Measurements from ENCODE around the gene CD69.
"Not testable (repeated sequence)": the region's sequence is repeated elsewhere in the genome, so short reads cannot be mapped to it uniquely, and the experiment has no call there.

Gene CD69

GRCh38 chr12:9719790-9720189, 40.9 kb downstream of the CD69 start:
- no peak for DNase-seq (ENCODE audit: low read depth, low spot score)

GRCh38 chr12:9718968-9719367, 41.7 kb downstream of the CD69 start:
- no peak for DNase-seq (ENCODE audit: low read depth, low spot score)

DNA sequence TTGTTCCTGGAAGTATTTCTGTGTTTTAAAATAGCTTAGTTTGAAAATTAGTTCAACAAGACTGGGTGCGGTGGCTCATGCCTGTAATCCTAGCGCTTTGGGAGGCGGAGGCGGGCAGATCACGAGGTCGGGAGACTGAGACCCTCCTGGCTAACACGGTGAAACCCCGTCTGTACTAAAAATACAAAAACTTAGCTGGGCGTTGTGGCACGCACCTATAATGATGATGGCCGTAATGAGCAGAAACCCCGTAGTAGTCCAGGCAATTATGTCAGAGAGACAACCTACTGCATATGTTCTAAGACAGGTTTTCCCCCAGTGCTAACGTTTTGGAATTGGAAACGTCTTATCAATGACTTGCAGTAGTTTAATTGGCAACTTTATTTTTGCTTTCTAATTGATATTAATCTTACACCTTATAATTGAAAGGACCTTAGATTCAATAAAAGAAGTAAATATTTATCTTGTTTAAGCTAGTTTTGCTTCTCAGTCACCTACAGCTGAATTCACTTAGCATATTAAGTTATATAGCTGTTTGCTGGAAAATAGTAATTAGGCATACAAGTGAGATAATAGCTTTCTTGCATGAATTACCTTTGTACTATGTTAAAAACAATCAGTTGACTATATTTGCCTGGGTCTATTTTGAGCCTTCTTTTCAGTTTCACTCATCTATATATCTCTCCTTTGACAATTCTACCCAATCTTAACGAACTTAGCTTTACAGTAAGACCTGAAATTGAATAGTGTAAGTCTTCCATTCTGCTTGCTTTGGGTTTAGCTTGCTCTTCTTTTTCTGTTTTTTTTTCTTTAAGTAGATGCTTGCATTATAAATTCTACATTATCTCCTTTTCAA, 43.4 kb downstream of the CD69 start:
- DNase-seq (ENCODE audit: low read depth, low spot score): no peak

DNA sequence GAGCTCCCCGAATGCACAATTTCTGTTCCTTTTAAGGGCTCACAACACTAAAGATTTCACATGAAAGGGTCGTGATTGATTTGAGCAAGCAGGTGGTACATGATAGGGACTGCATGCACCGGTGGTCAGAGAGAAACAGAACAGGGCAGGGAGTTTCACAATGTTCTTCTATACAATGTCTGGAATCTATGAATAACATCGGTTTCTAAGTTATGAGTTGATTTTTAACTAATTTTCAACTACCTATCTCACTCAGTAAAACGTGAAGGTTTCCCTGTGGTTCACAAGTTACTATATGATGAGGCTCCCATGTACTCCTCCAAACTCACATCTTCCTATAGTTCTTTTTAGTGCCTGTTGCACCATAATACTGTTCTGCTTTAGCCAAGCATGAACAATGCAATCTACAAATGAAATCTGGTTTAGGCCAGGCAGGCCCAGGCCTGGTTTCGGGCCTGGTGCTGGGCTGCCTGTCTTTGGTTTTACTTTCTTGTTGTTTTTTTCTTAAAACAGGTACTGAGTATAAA, 47.6 kb downstream of the CD69 start:
- not testable (repeated sequence) for DNase-seq (ENCODE audit: low read depth, low spot score)

GRCh38 chr12:9711664-9712063, 49.0 kb downstream of the CD69 start:
- no peak for DNase-seq (ENCODE audit: low read depth, low spot score)

DNA sequence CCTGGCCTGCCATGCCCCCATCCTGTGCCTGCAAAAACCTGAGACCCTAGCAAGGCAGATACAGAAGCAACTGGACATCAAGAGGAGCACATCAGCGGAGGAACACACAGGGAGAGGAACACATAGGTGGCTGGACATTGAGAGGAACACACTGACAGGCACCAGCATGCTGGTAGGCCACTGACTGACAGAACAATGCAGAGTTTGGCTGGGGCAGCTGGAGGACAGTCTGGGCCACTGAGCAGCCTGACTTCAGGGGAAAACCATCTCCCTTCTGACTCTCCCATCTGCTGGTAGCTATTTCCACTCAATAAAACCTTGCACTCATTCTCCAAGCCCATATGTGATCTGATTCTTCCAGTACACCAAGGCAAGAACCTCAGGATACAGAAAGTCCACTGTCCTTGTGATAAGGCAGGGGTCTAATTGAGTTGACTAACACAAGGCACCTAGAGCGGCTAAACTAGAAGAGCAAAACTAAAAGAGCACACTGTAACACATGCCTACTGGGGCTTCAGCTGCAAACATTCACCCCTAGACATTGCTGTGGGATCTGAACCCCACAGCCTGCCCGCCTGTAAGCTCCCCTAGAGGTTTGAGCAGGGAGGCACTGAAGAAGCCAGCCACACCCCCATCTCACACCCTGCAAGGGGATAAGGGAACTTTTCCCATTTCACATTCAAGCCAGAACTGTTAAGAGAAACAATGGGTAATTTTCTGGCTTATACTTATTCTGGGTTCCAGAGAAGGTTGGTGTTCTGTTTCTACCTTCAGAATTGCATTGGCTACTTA, 49.9 kb downstream of the CD69 start:
- no peak for DNase-seq (ENCODE audit: low read depth, low spot score)

DNA sequence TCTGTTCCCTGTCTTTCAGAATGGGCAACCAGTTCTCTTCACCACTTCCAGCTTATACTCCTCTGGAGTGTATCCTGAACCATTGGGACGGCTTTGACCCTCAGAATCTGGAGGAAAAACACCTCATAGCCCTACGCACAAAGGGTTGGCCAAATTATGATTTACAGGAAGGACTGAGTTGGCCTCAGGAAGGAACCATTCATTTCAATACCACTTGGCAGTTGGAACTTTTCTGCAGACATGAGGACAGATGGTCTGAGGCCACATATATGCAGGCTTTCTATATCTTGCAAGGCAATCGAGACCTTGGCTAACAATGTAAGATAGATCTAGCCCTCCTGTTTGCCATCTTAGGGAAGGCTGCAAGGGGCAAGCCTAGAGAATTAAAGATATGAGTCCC, 51.8 kb downstream of the CD69 start:
- DNase-seq (ENCODE audit: low read depth, low spot score): no peak

DNA sequence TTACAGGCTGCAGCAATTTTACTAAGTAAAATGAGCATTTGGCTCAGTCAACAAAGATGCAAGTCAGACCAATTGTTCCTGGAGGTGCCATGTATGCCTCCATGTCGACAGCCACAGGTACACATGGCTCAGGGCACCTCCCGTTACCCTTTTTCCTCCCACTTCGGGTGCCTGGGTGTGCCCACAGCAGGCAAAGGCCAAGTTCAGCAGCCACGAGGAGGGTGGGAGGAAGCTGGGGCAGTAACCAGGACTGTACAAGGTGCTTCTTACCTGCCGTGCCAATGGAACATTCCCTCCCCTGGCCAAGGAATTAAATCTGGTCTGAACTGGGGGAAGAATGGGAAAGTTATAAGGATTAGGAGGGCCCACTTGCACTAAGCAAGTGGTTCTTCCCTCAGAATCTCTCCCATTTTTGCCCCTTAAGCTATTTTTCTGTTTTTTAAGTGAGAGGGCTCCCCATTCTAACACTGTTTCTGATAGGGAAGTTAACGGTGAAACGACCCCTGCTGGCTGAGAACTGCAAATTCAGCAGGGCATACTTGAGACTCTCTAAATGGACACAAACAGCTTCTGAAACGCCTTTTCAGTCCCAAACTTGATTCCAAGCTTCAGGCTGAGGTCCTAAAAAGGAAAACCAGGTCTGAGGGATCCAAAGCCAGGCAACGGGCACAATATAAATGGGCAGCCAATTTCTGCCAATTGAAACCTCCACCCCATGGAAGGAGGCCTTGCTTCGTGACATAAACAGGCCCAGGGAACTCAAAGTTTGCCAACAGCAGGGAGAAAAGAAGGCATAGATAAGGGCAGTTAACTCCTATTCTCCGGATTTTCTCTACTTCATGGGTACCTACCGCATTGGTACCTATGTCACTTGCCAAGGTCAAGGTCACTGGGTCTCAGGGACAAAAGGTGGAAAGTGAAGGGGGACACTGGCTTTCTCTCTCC, 52.6 kb downstream of the CD69 start:
- DNase-seq (ENCODE audit: low read depth, low spot score): peak; percentile 17

GRCh38 chr12:9707356-9707755, 53.3 kb downstream of the CD69 start:
- no peak for DNase-seq (ENCODE audit: low read depth, low spot score)

- no peak for DNase-seq (ENCODE audit: low read depth, low spot score)
Observed at GRCh38 chr12:9706086-9706685, 54.5 kb downstream of the CD69 start.

- not testable (repeated sequence) for DNase-seq (ENCODE audit: low read depth, low spot score)
Observed at GRCh38 chr12:9704561-9704960, 56.1 kb downstream of the CD69 start.
